ENCODE data around the gene DGKA. TPM values are rescaled to one million over a fixed set of nuclear protein-coding genes. Genes with fewer than 3 reads are reported as not detected.
A peak's percentile ranks its signal among the peaks of the same experiment; 100 is the strongest.

Gene DGKA
- total and polyA plus RNA-seq, 2 of the 13 experiments (the other 11 are each of a cell fraction or from before 2014, with no cell fraction given) = 2.4 to 5.4 TPM

GRCh38 chr12:55908726-55909512 is 22.0 kb upstream of the DGKA start (continued):
- TF ChIP-seq ZBTB10 (CRISPR knock-in tag; IDR thresholded peaks at IDR 0.05; ENCODE audit: borderline replicate concordance) (no peak), ZNF597 (CRISPR knock-in tag; IDR thresholded peaks at IDR 0.05) (no peak), ZNF12 (CRISPR knock-in tag; IDR thresholded peaks at IDR 0.05) (peak; percentile 79), ELF3 (CRISPR knock-in tag; IDR thresholded peaks at IDR 0.05) (peak; percentile 34; the same call in 1 of the 2 replicates), ZNF260 (CRISPR knock-in tag; IDR thresholded peaks at IDR 0.05; ENCODE audit: borderline replicate concordance, low read depth) (no peak), SMARCE1 (IDR thresholded peaks at IDR 0.05; ENCODE audit: borderline replicate concordance) (no peak), ZNF777 (CRISPR knock-in tag; IDR thresholded peaks at IDR 0.05) (no peak), CBX5 (CRISPR knock-in tag; IDR thresholded peaks at IDR 0.05; ENCODE audit: borderline replicate concordance) (no peak), KLF16 (CRISPR knock-in tag; IDR thresholded peaks at IDR 0.05) (0 out of 4 replicates have a peak, but pooled peaks of 1 of the 2 experiments have one; percentile 25), NR2F6 (IDR thresholded peaks at IDR 0.05) (no peak; the same call in 1 of the 2 replicates), NR2F6 (CRISPR knock-in tag; IDR thresholded peaks at IDR 0.05) (no peak), ZNF343 (CRISPR knock-in tag; IDR thresholded peaks at IDR 0.05) (no peak), ZNF772 (CRISPR knock-in tag; IDR thresholded peaks at IDR 0.05) (no peak), KDM1A (CRISPR knock-in tag; IDR thresholded peaks at IDR 0.05) (no peak), EP300 (IDR thresholded peaks at IDR 0.05; ENCODE audit: low read depth in 2 of 2, low read length in 2 of 2) (peak in 1 of 2 experiments; percentile 63; a peak in 2 of 4 replicates), EP300 (CRISPR knock-in tag; IDR thresholded peaks at IDR 0.05; ENCODE audit: borderline replicate concordance) (no peak), RBFOX2 (IDR thresholded peaks at IDR 0.05; ENCODE audit: low read depth, low read length) (no peak), GFI1 (CRISPR knock-in tag; IDR thresholded peaks at IDR 0.05; ENCODE audit: borderline replicate concordance) (0 out of 2 replicates have a peak, but pooled peaks have one; percentile 38), EHMT2 (IDR thresholded peaks at IDR 0.05; ENCODE audit: borderline replicate concordance, low read depth, low read length) (no peak), RXRA (CRISPR knock-in tag; IDR thresholded peaks at IDR 0.05) (no peak), ZNF704 (CRISPR knock-in tag; IDR thresholded peaks at IDR 0.05; ENCODE audit: borderline replicate concordance) (no peak)
- TF ChIP-seq, protein P1, sequence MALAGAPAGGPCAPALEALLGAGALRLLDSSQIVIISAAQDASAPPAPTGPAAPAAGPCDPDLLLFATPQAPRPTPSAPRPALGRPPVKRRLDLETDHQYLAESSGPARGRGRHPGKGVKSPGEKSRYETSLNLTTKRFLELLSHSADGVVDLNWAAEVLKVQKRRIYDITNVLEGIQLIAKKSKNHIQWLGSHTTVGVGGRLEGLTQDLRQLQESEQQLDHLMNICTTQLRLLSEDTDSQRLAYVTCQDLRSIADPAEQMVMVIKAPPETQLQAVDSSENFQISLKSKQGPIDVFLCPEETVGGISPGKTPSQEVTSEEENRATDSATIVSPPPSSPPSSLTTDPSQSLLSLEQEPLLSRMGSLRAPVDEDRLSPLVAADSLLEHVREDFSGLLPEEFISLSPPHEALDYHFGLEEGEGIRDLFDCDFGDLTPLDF (CRISPR knock-in tag; IDR thresholded peaks at IDR 0.05) = no peak
